NB4 (cell line): Measurements from ENCODE around the gene UFD1.

Experiments
- MAX ChIP-seq: IDR thresholded peaks from 2 replicates; pipeline ENCODE4 v1.6.1; 2011; ENCODE audit warnings: low read depth, low read length
- POLR2A ChIP-seq: IDR thresholded peaks from 2 replicates; pipeline ENCODE4 v1.6.1; 2011; ENCODE audit warnings: mild to moderate bottlenecking; ENCODE audit not compliant: insufficient read length; ENCODE audit errors: extremely low read depth

DNA sequence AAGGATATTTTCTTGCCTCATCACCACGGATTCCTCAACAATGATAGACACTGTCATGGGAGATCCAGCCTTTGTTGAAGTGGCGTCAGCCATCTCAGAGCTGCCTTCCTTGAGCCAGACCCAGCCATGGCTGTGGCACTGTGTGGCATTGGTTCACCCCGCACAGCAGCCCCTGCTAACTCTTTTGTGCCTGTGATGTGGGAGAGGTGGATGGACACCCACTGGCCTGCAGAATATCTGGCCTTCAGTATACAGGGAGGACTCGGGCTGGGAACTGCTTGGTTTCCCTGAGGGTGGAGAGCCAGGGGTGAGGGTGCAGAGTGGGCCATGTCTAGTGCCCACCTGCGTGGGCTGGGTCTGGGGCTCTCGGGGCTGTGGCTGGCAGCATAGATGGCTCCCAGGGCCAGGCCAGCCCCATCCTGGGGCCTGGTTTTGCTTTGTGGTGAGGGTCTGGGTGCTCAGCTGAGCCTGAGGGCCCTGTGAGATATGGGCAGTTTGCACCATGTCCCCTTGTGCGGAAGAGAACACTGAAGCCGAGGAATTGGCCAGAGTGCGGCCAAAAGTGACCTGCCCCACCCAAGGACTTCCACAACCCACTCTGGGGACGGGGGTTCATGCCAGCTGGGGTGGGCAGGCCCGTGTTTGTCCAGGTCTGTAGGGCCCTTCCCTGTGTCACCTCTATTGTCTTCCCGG lies 39.1 kb upstream of the UFD1 start:
- TF ChIP-seq POLR2A: no peak
- TF ChIP-seq MAX: no peak
